HL-60/S4 treated with retinoic acid at 250 ng/mL for 4 days and 3 days (cell line): ENCODE measurements around the gene MX1.

Source experiments
- in situ Hi-C: fragments of 300-500 bp; cut with MboI; formaldehyde crosslinking; loops from 2 replicates; pipeline ENCODE4 v1.7.0; 2022; ENCODE audit warnings: low sequenced_read_pairs

The MX1 gene

GRCh38 chr21:41483973-41484372 lies 57.9 kb downstream of the MX1 start:
- in situ Hi-C loops: no loop called here

- in situ Hi-C loops: no loop called here
Observed at GRCh38 chr21:41487082-41487481, 61.0 kb downstream of the MX1 start.

DNA sequence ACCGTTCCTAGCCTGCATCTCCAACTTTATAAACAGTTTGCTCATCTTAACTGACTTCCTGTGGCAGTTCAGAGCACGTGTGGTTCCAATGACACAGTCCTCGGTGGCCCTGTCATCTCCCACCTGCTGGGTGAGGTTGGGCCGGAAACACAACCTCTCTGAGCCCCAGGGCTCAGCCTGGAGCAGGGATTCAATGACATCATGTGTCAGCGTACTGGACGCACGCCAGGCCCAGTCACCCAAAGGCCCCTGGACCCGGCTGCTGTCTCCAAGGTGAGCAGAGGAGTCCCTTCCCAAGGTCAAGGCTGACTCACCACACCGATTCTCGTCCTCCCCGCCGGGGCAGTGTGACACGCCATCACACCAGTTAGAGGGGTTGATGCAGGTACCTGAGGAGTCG lies 62.0 kb downstream of the MX1 start:
- in situ Hi-C loops: no loop called here

GRCh38 chr21:41489329-41489728 lies 63.3 kb downstream of the MX1 start:
- in situ Hi-C loops: no loop called here

DNA sequence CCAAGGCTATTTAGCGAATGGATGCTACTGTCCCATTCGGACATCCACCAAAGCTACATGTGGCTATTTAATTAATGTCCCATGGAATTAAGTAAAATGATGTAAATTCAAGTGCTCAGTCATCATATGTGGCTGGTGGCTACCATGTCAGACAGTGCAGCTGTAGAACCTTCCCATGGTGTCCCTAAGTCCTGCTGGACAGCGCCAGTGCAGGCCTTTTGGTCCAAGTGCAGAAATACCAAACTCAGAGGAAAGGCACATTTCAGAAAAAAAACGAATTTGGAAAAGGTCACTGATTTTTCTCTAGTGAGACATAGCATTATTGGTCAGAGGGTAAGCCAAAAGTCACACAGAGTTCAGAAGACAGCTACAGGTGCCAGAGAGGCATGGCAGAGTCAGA lies 64.3 kb downstream of the MX1 start:
- in situ Hi-C loops: no loop called here

DNA sequence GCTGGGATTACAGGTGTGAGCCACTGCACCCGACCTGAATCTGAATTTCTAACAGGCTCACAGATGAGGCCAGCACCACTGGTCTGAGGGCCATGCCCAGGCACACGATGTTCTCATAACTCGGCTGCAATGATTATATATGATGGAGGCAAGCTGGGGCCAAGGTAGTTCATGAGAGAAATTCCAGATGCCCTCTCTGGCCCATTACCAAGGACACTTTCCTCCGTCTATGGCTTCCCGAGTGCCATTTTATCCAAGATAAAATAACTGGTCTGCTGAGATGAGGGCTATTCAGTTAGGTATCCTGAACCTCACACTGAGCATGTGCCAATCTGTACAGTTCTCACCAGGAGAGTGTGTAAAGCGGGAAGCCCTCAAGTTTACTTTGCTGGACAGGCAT lies 65.4 kb downstream of the MX1 start:
- in situ Hi-C loops: no loop called here

- in situ Hi-C loops: no loop called here
Observed at GRCh38 chr21:41494242-41494641, 68.2 kb downstream of the MX1 start.

DNA sequence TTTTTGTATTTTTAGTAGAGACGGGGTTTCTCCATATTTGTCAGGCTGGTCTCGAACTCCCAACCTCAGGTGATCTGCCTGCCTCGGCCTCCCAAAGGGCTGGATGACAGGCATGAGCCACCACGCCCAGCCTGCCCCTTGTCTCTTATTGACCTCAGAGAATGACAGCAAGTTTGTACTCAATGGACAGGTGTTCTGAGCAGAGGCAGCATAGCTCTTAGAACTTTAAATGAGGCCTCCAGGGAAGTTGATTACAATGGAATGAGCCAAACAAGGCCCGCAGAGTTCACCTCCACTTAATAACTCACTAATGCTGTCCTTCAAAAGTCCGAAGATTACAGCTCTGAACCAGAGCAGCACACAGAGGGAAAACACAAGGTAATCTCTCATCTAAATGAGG lies 71.0 kb downstream of the MX1 start:
- in situ Hi-C loops: no loop called here

DNA sequence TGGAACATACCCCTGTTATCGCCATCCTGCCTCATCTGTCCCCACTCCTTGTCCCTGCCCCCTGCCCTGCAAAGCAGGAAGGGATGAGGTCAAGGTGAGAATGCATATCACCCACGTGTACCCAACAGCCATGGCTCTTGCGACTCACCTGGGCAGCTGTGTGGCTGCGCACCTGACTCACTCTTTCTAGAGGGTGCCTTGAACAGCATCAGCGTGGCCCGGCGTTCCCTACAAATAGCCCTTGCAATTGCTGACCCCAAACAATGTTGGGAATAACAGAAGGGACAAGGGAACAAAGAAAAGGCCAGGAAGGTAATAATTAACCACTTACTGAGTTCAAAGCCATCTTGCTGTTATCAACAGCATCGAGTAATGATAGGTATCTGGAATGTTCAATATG lies 71.7 kb downstream of the MX1 start:
- in situ Hi-C loops: no loop called here

DNA sequence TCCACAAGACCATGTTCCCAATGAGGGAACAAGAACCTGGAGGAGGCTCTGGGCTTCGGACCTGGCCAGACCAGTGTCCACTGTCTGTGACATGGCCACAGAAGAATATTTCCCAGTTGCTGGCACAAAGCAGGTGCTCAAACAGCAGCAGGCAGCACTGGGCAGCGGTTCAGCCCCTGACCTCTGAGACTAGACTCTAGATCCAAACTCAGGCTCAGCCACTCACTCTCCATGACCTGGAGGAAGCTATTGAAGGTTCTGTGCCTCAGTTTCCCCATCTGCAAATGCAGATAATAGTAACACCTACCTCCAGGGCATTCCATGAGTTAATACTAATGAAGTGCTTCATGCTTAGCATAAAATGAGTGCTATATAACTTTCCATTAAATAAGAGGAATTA lies 73.9 kb downstream of the MX1 start:
- in situ Hi-C loops: no loop called here

DNA sequence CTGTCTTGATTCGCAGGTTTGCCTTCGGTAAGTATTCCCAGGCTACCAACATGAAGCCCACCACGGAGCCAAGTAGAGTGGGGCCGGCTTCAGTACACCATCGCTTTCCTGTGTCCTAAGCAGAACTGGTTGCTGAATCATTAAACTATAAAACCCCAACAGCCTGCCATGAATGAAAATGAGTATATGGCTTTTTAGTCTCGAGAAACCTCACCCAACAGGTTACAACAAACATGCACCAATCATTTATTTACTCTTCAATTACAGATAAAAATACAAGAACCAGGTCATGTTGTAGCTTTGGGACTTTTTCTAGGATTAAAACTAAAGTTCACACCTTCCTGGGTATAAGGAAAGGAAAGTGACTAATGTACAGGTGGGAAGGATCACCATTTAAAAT lies 74.3 kb downstream of the MX1 start:
- in situ Hi-C loops: no loop called here

DNA sequence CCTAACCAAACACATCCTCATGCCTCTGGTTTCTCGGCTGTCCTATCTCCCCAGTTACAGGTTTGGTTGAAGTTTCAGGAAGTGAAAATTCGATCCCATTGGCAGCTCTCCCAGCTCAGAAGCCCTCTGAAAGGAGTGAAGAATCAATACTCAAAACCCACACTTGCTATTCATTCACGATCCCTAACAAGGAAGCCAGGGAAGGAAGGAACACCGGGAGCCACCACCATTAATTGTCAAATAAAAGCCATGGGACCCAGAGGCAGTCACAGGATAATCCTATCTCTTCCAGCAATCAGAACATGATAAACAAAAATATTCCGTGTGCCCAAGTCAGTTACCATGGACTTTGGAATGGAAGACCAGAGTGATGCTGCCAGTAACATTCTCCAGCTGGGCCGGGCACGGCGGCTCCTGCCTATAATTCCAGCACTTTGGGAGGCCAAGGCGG lies 74.9 kb downstream of the MX1 start:
- in situ Hi-C loops: no loop called here

GRCh38 chr21:41501919-41502318 lies 75.9 kb downstream of the MX1 start:
- in situ Hi-C loops: no loop called here

DNA sequence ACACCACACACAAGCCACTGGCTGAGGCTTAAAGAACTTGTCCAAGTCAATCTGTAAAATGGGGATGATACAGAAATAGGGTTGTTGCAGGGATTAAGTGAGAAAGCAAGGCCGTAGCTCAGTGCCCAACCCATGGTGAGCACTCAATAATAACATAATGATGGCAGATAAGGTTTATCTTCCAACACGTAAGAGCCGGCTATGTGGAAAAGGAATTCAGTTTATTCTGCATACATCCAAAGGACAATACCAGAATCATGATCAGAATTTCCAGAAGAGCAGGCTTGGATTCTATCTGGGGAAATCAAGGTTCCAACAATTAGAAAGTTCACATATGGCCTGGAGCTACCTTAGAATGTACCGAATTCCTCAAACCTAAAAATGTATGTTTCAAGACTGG lies 77.3 kb downstream of the MX1 start:
- in situ Hi-C loops: no loop called here

GRCh38 chr21:41504030-41504429 lies 78.0 kb downstream of the MX1 start:
- in situ Hi-C loops: no loop called here

DNA sequence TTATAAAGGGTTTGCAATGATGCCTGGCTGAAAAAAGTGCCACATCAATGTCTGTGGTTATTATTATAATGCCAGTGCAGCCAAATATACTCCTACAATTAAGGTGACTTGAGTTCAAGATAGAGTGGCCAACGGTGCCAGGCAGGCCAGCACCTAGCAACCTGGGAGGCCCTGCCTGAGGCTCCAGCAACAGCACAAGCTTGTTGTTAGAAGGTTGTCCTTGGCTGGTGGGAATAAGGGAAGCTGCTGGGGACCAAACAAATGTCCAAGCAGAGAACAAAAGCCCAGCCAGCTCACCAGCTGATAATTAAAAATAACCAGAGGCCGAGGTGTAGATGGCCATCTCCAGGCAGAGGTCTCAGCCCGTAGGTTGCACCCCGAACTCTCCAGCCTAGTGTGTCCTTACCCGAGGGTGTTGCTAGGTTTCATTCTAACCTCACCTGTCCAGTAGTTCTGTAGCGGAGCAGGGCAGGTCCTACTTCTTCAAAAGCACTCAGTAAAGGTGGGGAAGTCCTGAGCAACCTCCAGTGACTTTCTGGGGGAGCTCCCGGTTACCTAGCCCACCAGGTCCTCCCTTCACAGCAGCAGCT lies 80.1 kb downstream of the MX1 start:
- in situ Hi-C loops: no loop called here

DNA sequence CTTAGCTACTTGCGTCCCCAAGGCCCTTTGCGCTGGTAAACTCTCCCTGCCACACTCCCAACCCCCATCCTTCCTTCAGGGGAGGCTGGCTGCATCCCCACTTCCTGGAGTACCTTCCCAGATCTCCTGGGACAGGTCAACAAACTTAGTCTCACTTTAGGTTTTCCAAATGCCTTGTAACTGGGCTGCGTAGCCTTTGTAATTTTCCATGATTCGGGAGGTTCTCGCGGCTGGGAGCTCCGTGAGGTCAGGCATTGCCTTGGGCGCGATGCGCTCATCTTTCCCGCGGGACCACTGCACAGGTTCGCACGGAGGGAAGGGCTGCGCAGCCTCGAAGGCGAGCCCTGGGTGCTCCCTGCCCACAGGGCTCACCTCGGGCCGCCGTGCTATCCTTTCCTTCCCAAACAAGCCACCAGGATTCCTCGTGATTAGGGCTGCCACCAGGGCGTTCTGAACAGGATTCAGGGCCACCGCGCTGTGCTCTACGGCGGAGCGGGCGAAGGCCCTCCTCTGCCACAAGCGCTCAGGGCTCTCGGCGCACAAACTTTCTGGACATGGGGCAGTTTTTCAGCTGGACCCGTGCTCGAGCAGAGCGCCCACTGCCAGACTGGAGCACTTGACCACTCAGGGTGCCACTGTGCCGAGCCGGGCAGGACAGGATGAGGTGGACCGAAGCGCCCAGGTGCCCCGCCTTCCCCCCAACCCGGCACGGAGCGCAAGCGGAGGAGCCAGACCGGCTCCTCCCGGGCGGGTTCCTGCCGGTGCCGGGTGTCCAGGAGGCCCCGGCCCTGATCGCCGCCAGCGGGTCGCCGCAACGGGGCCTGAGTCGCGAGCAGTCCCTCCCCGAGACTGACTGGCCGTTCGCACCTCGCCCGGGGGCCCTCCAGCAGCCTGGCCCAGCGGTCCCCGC lies 80.8 kb downstream of the MX1 start:
- in situ Hi-C loops: no loop called here

GRCh38 chr21:41507521-41508414 lies 81.7 kb downstream of the MX1 start, which contains the start of gene TMPRSS2:
TSS of gene TMPRSS2 (minus strand) at chr21:41508158. CDS start at chr21:41498133, 10,025 bp downstream.
- in situ Hi-C loops: no loop called here

DNA sequence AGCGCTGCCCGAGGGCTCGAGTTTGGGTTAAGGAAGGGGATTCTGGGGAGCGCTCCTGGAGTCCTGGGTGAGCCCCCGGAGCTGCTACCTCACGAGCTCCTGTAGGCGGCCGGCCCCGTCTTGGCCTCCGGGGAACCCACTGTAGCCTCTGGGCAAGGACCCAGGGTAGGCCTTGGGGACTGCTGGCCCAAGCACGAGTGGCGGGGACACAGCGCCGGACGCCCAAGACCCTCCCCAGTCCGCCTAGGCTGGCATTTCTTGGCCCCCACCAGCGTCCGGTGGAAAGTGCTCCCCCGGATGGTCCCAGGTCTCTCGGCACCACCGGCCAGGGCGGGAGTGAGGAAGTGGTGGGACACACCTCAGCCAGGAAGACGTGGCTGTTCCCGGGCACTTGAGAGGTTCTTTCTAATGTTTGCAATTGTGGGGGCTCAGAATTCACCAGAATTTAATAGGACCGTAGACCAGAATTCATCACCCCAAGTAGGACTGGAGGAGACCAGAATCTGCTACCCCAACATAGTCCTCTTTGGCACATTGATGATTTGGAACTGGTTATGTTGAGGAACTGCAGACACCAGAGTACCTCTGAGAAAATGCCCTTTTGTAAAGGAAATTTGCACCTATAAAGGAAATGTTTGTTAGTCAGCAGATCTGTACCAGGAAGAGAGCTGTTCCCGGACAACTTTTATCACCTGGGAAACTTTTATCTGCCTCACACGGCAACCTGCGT lies 82.5 kb downstream of the MX1 start:
- in situ Hi-C loops: no loop called here
